Cardiac fibroblast (primary cell): ENCODE measurements around the gene CD33.
"Not testable (repeated sequence)": the region's sequence is repeated elsewhere in the genome, so short reads cannot be mapped to it uniquely, and the experiment has no call there.

Experiments used
- DNase-seq, 2 donors: peaks; one replicate each; pipeline versions ENCODE4 v3.0.0 to v3.0.0-alpha.2; 2010; ENCODE audit warnings: low read depth in 2 of 2
- H3K4me3 ChIP-seq, 2 donors: replicated peaks in 1 of 2; 1 replicate in 1 of 2; 2 replicates in 1 of 2; pipeline ENCODE4 v1.5.1; 2011; ENCODE audit warnings: low read depth in 2 of 2, low read length in 2 of 2, mild to moderate bottlenecking in 2 of 2, moderate library complexity in 1 of 2
- TF ChIP-seq, protein P1 (sequence below): IDR thresholded peaks from one replicate; pipeline ENCODE4 v1.5.1; 2011; ENCODE audit warnings: low read depth, mild to moderate bottlenecking, low read length, inconsistent platforms

Gene CD33

DNA sequence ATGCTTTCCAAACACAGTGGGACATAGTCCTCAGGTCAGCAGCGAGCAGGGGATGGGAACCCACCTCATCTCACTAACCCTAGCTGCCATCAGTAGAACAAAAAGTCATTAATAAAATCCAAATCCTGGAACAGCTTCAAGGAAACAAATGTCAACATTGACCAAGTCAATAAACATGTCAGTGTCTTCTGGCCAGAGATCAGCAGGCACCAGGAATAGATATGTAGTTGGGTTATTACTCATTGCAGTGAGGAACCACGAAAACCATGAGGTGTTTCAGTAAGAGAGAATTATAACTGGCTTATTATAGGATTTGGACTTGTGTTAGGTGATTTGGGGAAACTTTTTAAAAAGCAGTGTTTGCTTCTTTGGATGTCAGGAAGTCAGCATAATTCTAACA, 17.1 kb upstream of the CD33 start:
- TF ChIP-seq, protein P1, sequence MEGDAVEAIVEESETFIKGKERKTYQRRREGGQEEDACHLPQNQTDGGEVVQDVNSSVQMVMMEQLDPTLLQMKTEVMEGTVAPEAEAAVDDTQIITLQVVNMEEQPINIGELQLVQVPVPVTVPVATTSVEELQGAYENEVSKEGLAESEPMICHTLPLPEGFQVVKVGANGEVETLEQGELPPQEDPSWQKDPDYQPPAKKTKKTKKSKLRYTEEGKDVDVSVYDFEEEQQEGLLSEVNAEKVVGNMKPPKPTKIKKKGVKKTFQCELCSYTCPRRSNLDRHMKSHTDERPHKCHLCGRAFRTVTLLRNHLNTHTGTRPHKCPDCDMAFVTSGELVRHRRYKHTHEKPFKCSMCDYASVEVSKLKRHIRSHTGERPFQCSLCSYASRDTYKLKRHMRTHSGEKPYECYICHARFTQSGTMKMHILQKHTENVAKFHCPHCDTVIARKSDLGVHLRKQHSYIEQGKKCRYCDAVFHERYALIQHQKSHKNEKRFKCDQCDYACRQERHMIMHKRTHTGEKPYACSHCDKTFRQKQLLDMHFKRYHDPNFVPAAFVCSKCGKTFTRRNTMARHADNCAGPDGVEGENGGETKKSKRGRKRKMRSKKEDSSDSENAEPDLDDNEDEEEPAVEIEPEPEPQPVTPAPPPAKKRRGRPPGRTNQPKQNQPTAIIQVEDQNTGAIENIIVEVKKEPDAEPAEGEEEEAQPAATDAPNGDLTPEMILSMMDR: no peak
- DNase-seq: no peak
- H3K4me3 ChIP-seq: no peak overlapping the region

DNA sequence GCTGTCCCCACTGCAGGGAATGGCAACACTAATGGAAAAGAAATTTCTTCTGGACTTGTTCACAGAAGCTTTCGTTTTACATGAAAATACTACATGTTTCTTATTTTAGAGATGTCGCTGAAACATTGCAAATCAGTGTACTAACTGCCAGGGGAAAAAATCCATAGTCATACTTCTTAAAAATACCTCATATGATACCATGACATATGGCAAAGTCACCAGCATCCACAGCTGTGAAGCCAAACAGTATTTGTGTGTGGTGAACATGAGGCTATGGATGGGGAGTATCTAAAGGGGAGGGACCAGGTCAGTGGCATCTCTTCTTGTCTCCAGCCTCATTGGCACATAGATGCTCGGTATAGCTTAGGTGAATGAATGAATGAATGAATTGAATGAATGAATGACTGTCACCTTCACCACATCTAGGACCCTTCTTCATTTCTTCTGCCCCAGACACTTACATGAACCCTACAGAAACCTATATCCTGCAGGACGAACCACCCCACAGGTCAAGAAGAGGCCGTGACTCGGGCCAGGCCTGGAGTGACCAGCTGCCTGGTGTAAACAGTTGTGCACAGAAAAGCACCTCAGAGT, 14.6 kb upstream of the CD33 start:
- no peak overlapping the region for H3K4me3 ChIP-seq
- DNase-seq: no peak
- TF ChIP-seq, protein P1: no peak

DNA sequence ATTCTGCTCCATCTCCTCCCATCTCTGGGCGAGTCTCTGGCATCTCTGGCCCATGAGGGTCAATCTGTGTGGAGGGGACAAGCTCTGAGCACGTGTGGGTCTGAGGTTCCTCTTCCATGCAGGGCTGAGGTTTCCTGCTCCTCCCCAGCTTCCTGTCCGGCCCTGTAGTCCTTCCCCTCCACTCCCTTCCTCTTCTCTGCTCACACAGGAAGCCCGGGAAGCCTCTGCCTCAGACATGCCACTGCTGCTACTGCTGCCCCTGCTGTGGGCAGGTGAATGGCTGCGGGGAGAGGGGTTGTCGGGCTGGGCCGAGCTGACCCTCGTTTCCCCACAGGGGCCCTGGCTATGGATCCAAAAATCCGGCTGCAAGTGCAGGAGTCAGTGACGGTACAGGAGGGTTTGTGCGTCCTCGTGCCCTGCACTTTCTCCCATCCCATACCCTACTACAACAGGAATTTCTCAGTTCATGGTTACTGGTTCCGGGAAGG, 14.0 kb upstream of the CD33 start:
- not testable (repeated sequence) for H3K4me3 ChIP-seq, DNase-seq

DNA sequence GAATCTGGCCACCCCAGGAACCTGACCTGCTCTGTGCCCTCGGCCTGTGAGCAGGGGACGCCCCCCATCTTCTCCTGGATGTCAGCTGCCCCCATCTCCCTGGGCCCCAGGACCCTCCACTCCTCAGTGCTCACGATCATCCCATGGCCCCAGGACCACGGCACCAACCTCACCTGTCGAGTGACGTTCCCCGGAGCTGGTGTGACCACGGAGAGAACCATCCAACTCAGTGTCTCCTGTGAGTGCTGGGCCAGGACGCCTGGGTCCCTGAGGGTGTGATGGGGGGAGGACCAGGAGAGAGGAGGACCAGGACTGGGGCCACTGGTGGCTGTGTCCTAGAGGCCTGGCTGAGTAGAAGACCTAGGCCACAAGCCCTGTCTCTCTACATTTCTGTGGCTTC, 13.0 kb upstream of the CD33 start:
- TF ChIP-seq, protein P1: no peak
- H3K4me3 ChIP-seq: no peak overlapping the region
- DNase-seq: no peak

DNA sequence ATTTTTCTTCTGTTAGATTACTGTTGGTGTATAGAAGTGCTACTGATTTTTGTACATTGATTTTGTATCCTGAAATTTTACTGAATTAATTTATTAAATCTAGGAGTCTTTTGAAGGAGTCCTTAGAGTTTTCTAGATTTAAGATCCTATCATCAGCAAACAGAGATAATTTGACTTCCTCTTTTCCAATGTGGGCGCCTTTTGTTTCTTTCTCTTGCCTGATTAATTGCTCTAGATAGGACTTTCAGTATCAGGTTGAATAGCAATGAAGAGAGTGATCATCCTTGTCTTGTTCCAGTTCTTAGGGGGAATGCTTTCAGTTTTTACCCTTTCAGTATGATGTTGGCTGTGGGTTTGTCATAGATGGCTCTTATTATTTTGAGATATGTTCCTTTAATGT, 5.6 kb upstream of the CD33 start:
- DNase-seq: no peak
- TF ChIP-seq, protein P1: no peak
- H3K4me3 ChIP-seq: no peak overlapping the region

DNA sequence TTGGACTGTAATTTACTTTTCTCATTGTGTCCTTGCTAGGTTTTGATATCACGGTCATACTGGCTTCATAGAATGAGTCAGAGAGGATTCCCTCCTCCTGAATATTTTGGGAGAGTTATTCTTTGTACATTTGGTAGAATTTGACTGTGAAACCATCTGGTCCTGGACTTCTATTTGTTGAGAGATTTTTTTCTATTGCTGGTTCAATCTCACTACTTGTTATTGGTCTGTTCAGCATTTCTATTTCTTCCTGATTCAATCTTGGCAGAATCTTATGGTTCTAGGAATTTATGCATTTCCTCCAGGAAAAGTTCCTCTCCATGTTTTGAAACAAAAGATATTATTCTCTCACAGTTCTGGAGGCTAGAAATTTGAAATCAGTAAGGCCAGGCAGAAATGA, 4.9 kb upstream of the CD33 start:
- no peak overlapping the region for H3K4me3 ChIP-seq
- DNase-seq: no peak
- TF ChIP-seq, protein P1: no peak

DNA sequence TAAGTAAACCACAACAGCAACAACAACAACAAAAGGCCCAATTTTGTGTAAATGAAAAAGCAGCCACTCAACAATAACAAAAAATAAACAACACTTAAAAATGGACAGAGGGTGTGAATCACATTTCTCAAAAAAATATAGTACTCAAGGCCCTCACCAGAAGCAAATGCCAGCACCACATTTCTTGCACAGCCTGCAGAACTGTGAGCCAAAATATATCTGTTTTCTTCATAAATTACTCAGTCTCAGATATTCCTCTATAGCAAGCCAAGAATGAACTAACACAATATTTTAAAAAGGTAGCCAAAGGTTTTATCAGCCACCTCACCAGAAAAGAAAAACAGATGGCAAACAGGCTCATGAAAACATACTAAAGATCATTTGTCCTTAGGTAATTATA, 3.9 kb upstream of the CD33 start:
- H3K4me3 ChIP-seq: no peak overlapping the region
- TF ChIP-seq, protein P1: no peak
- DNase-seq: no peak
